Upper lobe of right lung (tissue), 1 donor: Measurements from ENCODE around the gene MACO1. TPM values are rescaled to one million over a fixed set of nuclear protein-coding genes. Genes with fewer than 3 reads are reported as not detected.

Experiments
- ATAC-seq: fragments of 200-7000 bp; cut with Tn5 transposase; one replicate; pipeline ENCODE4 v1.9.1; 2020; ENCODE audit warnings: mild to moderate bottlenecking, moderate library complexity
- DNase-seq: peaks from one replicate; pipeline ENCODE4 v3.0.0-alpha.2; 2020
- H3K27ac ChIP-seq: fragments of 200-600 bp; one replicate; pipeline ENCODE4 v1.8.0; 2022
- H3K27me3 ChIP-seq: fragments of 200-600 bp; one replicate; pipeline ENCODE4 v1.8.0; 2022; ENCODE audit warnings: mild to moderate bottlenecking
- H3K36me3 ChIP-seq: fragments of 200-600 bp; one replicate; pipeline ENCODE4 v1.8.0; 2022
- H3K4me1 ChIP-seq: fragments of 200-600 bp; one replicate; pipeline ENCODE4 v1.8.0; 2022
- H3K4me3 ChIP-seq: fragments of 200-600 bp; one replicate; pipeline ENCODE4 v1.8.0; 2022; ENCODE audit warnings: mild to moderate bottlenecking
- H3K9me3 ChIP-seq: fragments of 200-600 bp; one replicate; pipeline ENCODE4 v1.8.0; 2022
- CTCF ChIP-seq: fragments of 200-600 bp; IDR thresholded peaks from one replicate; pipeline ENCODE4 v1.8.0; 2022; ENCODE audit warnings: antibody characterized with exemption
- intact Hi-C: fragments of 100-400 bp; cut with DNase I; formaldehyde crosslinking; loops from one replicate; pipeline ENCODE4 v1.11.0; 2022
- total RNA-seq: library from RNA; stranded (reverse); fragmentation: NEBNext Ultra II Directional; extraction: Animal tissue kit (Norgen Biotek cat#: 25700); gene quantifications from one replicate; pipeline ENCODE4 v1.2.1, GENCODE V29; 2021
- donor health status: DM: no; HTN: yes; CAD: no; lungs with severe emphysema.

Gene MACO1
- total RNA-seq, 1 donor from 2014 or later, result 20.2 TPM

GRCh38 chr1:25478633-25479032 is 47.9 kb downstream of the MACO1 start:
- Histone ChIP-seq H3K27me3 (no peaks in the 10 kb centered on the region), H3K9me3 (no peaks in the 10 kb centered on the region), H3K36me3 (peaks cover 2% of the 10 kb centered on the region), H3K4me3 (no peak overlapping the region), H3K27ac (no peak overlapping the region), H3K4me1 (peaks cover 7% of the 10 kb centered on the region)
- DNase-seq, result no peak
- intact Hi-C loops, result no loop called here
- ATAC-seq, result peak; percentile 51
- no peak for TF ChIP-seq CTCF

- Histone ChIP-seq H3K4me3 (no peak overlapping the region), H3K27ac (no peak overlapping the region), H3K9me3 (no peaks in the 10 kb centered on the region), H3K4me1 (no peaks in the 10 kb centered on the region), H3K36me3 (peaks cover 20% of the 10 kb centered on the region), H3K27me3 (no peaks in the 10 kb centered on the region)
- intact Hi-C loops, result no loop called here
- ATAC-seq, result no peak
- DNase-seq, result no peak
- TF ChIP-seq CTCF, result no peak
Observed at GRCh38 chr1:25481625-25482024, 50.9 kb downstream of the MACO1 start.

GRCh38 chr1:25482211-25482610 is 51.5 kb downstream of the MACO1 start:
- no peaks in the 10 kb centered on the region for H3K4me1 ChIP-seq
- no peaks in the 10 kb centered on the region for H3K9me3 ChIP-seq
- DNase-seq, result no peak
- no peak for TF ChIP-seq CTCF
- no peaks in the 10 kb centered on the region for H3K27me3 ChIP-seq
- no peak for ATAC-seq
- H3K4me3 ChIP-seq, result no peak overlapping the region
- peaks cover 24% of the 10 kb centered on the region for H3K36me3 ChIP-seq
- intact Hi-C loops, result no loop called here
- no peak overlapping the region for H3K27ac ChIP-seq

- intact Hi-C loops, result no loop called here
- peak; percentile 67 for DNase-seq
- Histone ChIP-seq H3K27me3 (no peaks in the 10 kb centered on the region), H3K4me3 (no peak overlapping the region), H3K4me1 (no peaks in the 10 kb centered on the region), H3K36me3 (peaks cover 36% of the 10 kb centered on the region), H3K27ac (no peak overlapping the region), H3K9me3 (no peaks in the 10 kb centered on the region)
- no peak for ATAC-seq
- TF ChIP-seq CTCF, result no peak
Observed at GRCh38 chr1:25484096-25484495, 53.4 kb downstream of the MACO1 start.

GRCh38 chr1:25484533-25484932 is 53.8 kb downstream of the MACO1 start:
- Histone ChIP-seq H3K9me3 (no peaks in the 10 kb centered on the region), H3K4me1 (no peaks in the 10 kb centered on the region), H3K27me3 (no peaks in the 10 kb centered on the region), H3K27ac (no peak overlapping the region), H3K36me3 (peaks cover 40% of the 10 kb centered on the region), H3K4me3 (no peak overlapping the region)
- DNase-seq (no peak), ATAC-seq (no peak)
- intact Hi-C loops, result no loop called here
- TF ChIP-seq CTCF, result no peak
